SK-N-MC (cell line): ENCODE results near the gene NME3.

Experiments used
- DNase-seq: peaks from one replicate; pipeline ENCODE4 v3.0.0-alpha.2; 2011; ENCODE audit warnings: low read depth, low spot score
- H3K27ac ChIP-seq: fragments of 200-600 bp; sonication (generic); 2 replicates; pipeline ENCODE4 v1.5.1; 2016; ENCODE audit warnings: mixed run types
- H3K36me3 ChIP-seq: fragments of 200-600 bp; sonication (generic); 2 replicates; pipeline ENCODE4 v1.6.1; 2017; ENCODE audit warnings: antibody characterized with exemption, low read length, mixed read lengths; ENCODE audit not compliant: insufficient read depth
- H3K4me3 ChIP-seq: fragments of 200-600 bp; sonication (generic); 2 replicates; pipeline ENCODE4 v1.5.1; 2016
- H3K9ac ChIP-seq: fragments of 200-600 bp; sonication (generic); 2 replicates; pipeline ENCODE4 v1.8.0; 2017; ENCODE audit warnings: mixed run types, mixed read lengths; ENCODE audit not compliant: insufficient read length
- H3K9me3 ChIP-seq: fragments of 200-600 bp; sonication (generic); 2 replicates; pipeline ENCODE4 v1.6.1; 2017; ENCODE audit warnings: low read depth, mild to moderate bottlenecking, antibody characterized with exemption, low read length, moderate library complexity, mixed read lengths
- EZH2 ChIP-seq: fragments of 200-600 bp; sonication (generic); IDR thresholded peaks from one replicate; pipeline ENCODE4 v1.6.1; 2017; ENCODE audit warnings: antibody characterized with exemption
- FOXP2 ChIP-seq: optimal IDR thresholded peaks from 2 replicates; pipeline ENCODE3; 2011; ENCODE audit warnings: mild to moderate bottlenecking, moderate library complexity; ENCODE audit not compliant: insufficient read depth; ENCODE audit errors: extremely low read length, control extremely low read depth
- POLR2AphosphoS5 ChIP-seq: IDR thresholded peaks from 2 replicates; pipeline ENCODE4 v1.6.1; 2012; ENCODE audit warnings: mild to moderate bottlenecking, low read depth, low read length, borderline replicate concordance

The NME3 gene

GRCh38 chr16:1745181-1745899 is 26.0 kb downstream of the NME3 start:
- H3K9me3 ChIP-seq, result no peaks in the 10 kb centered on the region
- H3K27ac ChIP-seq, result no peak overlapping the region
- no peak overlapping the region for H3K4me3 ChIP-seq
- H3K36me3 ChIP-seq, result no peaks in the 10 kb centered on the region; the same call in 1 of the 2 replicates
- TF ChIP-seq POLR2AphosphoS5, result no peak
- no peak for TF ChIP-seq FOXP2
- TF ChIP-seq EZH2, result no peak
- DNase-seq, result no peak
- H3K9ac ChIP-seq, result no peak overlapping the region

GRCh38 chr16:1744338-1744840 is 27.0 kb downstream of the NME3 start:
- H3K4me3 ChIP-seq, result no peak overlapping the region
- H3K36me3 ChIP-seq, result no peaks in the 10 kb centered on the region; the same call in 1 of the 2 replicates
- no peak overlapping the region for H3K9ac ChIP-seq

GRCh38 chr16:1743376-1744337 is 27.7 kb downstream of the NME3 start:
- H3K9ac ChIP-seq, result no peak overlapping the region
- no peaks in the 10 kb centered on the region; the same call in 1 of the 2 replicates for H3K36me3 ChIP-seq
- H3K27ac ChIP-seq, result no peak overlapping the region
- TF ChIP-seq EZH2 (no peak), POLR2AphosphoS5 (no peak), FOXP2 (no peak)
- DNase-seq, result no peak
- H3K9me3 ChIP-seq, result no peaks in the 10 kb centered on the region
- no peak overlapping the region for H3K4me3 ChIP-seq

More at GRCh38 chr16:1744338-1744840, 27.0 kb downstream of the NME3 start:
- TF ChIP-seq FOXP2, result no peak
- TF ChIP-seq POLR2AphosphoS5, result no peak
- no peak for TF ChIP-seq EZH2
- no peaks in the 10 kb centered on the region for H3K9me3 ChIP-seq
- H3K27ac ChIP-seq, result no peak overlapping the region
- DNase-seq, result no peak

GRCh38 chr16:1741553-1742165 is 29.7 kb downstream of the NME3 start:
- no peaks in the 10 kb centered on the region for H3K36me3 ChIP-seq
- no peaks in the 10 kb centered on the region for H3K9me3 ChIP-seq
- no peak overlapping the region for H3K27ac ChIP-seq
- no peak for TF ChIP-seq EZH2
- no peak for TF ChIP-seq FOXP2
- DNase-seq, result no peak
- H3K4me3 ChIP-seq, result no peak overlapping the region
- no peak overlapping the region for H3K9ac ChIP-seq

- no peaks in the 10 kb centered on the region for H3K9me3 ChIP-seq
- no peak overlapping the region for H3K27ac ChIP-seq
- DNase-seq, result no peak
- no peak overlapping the region for H3K9ac ChIP-seq
- TF ChIP-seq POLR2AphosphoS5 (no peak), FOXP2 (no peak), EZH2 (no peak)
- H3K4me3 ChIP-seq, result no peak overlapping the region
- no peaks in the 10 kb centered on the region for H3K36me3 ChIP-seq
These were observed 30.4 kb downstream of the NME3 start for GRCh38 chr16:1740781-1741490.

- DNase-seq, result no peak
- TF ChIP-seq POLR2AphosphoS5, result no peak
- TF ChIP-seq FOXP2, result no peak
- no peak for TF ChIP-seq EZH2
- H3K9ac ChIP-seq, result no peak overlapping the region
- no peaks in the 10 kb centered on the region for H3K36me3 ChIP-seq
- no peak overlapping the region for H3K27ac ChIP-seq
- H3K4me3 ChIP-seq, result no peak overlapping the region
- H3K9me3 ChIP-seq, result no peaks in the 10 kb centered on the region
These were observed 31.1 kb downstream of the NME3 start for GRCh38 chr16:1740234-1740633.

- no peaks in the 10 kb centered on the region; the same call in 1 of the 2 replicates for H3K36me3 ChIP-seq
- DNase-seq, result no peak
- no peak overlapping the region for H3K27ac ChIP-seq
- H3K9me3 ChIP-seq, result no peaks in the 10 kb centered on the region
- no peak overlapping the region for H3K4me3 ChIP-seq
- no peak overlapping the region for H3K9ac ChIP-seq
- TF ChIP-seq FOXP2 (no peak), EZH2 (no peak), POLR2AphosphoS5 (no peak)
These were observed 36.5 kb downstream of the NME3 start for GRCh38 chr16:1734816-1735215.
